A549 (cell line): ENCODE measurements around the gene EIF4G2.

ENCODE experiments used
- CHD4 ChIP-seq: fragments of 200-600 bp; sonication (generic); IDR thresholded peaks from 2 replicates; pipeline ENCODE4 v1.6.1; 2016; ENCODE audit warnings: antibody characterized with exemption, mild to moderate bottlenecking, borderline replicate concordance
- CTCF ChIP-seq: fragments of >200 bp; sonication (Bioruptor Twin); formaldehyde crosslinking; IDR thresholded peaks from 3 replicates; pipeline ENCODE4 v1.5.1; 2016
- EHMT2 ChIP-seq: fragments of 200-600 bp; sonication (generic); IDR thresholded peaks from 2 replicates; pipeline ENCODE4 v1.6.1; 2016; ENCODE audit warnings: antibody characterized with exemption, low read depth, mild to moderate bottlenecking, moderate library complexity
- ELK1 ChIP-seq: fragments of 150-350 bp; IDR thresholded peaks from 2 replicates; pipeline ENCODE4 v1.6.1; 2014; ENCODE audit warnings: low read depth, mild to moderate bottlenecking, low read length
- EP300 ChIP-seq, 2 experiments: fragments of >200 bp; sonication (Bioruptor Twin); formaldehyde crosslinking; IDR thresholded peaks; 2 replicates in 1 of 2; 3 replicates in 1 of 2; pipeline ENCODE4 v1.6.1; 2016 to 2017
- ESRRA ChIP-seq: fragments of 150-350 bp; IDR thresholded peaks from 2 replicates; pipeline ENCODE4 v1.6.1; 2014; ENCODE audit warnings: mild to moderate bottlenecking, low read length, borderline replicate concordance
- MAZ ChIP-seq: fragments of 150-350 bp; IDR thresholded peaks from 2 replicates; pipeline ENCODE4 v1.6.1; 2014; ENCODE audit warnings: antibody characterized with exemption, low read depth, low read length, borderline replicate concordance
- NR3C1 ChIP-seq: fragments of >200 bp; sonication (Bioruptor Twin); formaldehyde crosslinking; IDR thresholded peaks from 3 replicates; pipeline ENCODE4 v1.6.1; 2017
- POLR2A ChIP-seq: IDR thresholded peaks from 2 replicates; pipeline ENCODE4 v1.6.1; 2012; ENCODE audit warnings: mild to moderate bottlenecking, low read length
- POLR2AphosphoS2 ChIP-seq: conservative IDR thresholded peaks from 2 replicates; pipeline ENCODE4 v1.6.1; 2012; ENCODE audit warnings: low read length, improper control_type of control experiment, inconsistent platforms
- TF ChIP-seq, protein P1 (sequence below): fragments of 450-650 bp; IDR thresholded peaks from 2 replicates; pipeline ENCODE4 v1.6.1; 2014; ENCODE audit warnings: antibody characterized with exemption
- TF ChIP-seq, protein P2 (sequence below): fragments of 200-600 bp; sonication (generic); IDR thresholded peaks from 2 replicates; pipeline ENCODE4 v1.6.1; 2016; ENCODE audit warnings: antibody characterized with exemption, mild to moderate bottlenecking, moderate library complexity

GRCh38 chr11:10808235-10808552 lies 532 bp downstream of the EIF4G2 start:
- TF ChIP-seq EHMT2 (no peak), POLR2AphosphoS2 (no peak), POLR2A (no peak), NR3C1 (no peak), CTCF (no peak), ELK1 (no peak), CHD4 (no peak), MAZ (no peak), EP300 (IDR thresholded peaks at IDR 0.05) (no peak), ESRRA (no peak)
- TF ChIP-seq, protein P1, sequence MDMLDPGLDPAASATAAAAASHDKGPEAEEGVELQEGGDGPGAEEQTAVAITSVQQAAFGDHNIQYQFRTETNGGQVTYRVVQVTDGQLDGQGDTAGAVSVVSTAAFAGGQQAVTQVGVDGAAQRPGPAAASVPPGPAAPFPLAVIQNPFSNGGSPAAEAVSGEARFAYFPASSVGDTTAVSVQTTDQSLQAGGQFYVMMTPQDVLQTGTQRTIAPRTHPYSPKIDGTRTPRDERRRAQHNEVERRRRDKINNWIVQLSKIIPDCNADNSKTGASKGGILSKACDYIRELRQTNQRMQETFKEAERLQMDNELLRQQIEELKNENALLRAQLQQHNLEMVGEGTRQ = no peak
- TF ChIP-seq, protein P2, sequence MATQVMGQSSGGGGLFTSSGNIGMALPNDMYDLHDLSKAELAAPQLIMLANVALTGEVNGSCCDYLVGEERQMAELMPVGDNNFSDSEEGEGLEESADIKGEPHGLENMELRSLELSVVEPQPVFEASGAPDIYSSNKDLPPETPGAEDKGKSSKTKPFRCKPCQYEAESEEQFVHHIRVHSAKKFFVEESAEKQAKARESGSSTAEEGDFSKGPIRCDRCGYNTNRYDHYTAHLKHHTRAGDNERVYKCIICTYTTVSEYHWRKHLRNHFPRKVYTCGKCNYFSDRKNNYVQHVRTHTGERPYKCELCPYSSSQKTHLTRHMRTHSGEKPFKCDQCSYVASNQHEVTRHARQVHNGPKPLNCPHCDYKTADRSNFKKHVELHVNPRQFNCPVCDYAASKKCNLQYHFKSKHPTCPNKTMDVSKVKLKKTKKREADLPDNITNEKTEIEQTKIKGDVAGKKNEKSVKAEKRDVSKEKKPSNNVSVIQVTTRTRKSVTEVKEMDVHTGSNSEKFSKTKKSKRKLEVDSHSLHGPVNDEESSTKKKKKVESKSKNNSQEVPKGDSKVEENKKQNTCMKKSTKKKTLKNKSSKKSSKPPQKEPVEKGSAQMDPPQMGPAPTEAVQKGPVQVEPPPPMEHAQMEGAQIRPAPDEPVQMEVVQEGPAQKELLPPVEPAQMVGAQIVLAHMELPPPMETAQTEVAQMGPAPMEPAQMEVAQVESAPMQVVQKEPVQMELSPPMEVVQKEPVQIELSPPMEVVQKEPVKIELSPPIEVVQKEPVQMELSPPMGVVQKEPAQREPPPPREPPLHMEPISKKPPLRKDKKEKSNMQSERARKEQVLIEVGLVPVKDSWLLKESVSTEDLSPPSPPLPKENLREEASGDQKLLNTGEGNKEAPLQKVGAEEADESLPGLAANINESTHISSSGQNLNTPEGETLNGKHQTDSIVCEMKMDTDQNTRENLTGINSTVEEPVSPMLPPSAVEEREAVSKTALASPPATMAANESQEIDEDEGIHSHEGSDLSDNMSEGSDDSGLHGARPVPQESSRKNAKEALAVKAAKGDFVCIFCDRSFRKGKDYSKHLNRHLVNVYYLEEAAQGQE = no peak
